Measurements from ENCODE around the gene NHP2.

DNA sequence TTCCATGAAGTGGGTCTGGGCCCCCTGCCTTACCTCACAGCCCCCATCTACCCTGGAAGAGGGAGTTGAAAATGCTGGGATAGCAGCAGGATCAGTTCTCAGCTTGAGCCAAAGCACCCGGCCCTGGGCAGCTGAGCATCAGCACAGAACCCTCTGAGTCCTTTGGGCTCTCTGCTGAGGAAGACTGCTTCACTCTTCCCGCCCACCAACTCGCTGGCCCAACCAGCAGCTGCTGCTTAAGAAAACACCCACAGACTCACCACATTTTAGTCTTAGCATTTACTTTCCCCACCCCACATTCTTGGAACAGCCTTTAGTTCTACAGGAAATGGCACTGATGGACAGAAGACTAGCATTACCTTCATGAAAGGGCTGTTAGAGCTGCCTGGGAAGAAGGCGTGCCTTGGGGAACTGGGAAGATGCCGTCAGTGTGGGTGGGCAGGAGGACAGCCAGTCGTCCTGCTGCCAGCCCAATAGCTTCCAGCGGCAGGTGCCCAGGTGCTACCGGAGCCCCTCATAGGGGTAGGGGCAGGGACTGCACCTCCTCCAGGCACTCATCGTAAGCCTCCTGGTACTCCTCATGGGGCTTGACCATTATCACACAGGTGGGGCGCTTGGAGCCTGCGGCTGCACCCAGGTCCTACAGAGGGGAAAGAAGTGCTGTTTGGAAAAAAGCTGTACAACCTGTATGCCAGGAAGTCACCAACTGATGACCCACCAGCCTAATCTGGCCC is 4.3 kb downstream of the NHP2 start:
- TF ChIP-seq, protein P1, sequence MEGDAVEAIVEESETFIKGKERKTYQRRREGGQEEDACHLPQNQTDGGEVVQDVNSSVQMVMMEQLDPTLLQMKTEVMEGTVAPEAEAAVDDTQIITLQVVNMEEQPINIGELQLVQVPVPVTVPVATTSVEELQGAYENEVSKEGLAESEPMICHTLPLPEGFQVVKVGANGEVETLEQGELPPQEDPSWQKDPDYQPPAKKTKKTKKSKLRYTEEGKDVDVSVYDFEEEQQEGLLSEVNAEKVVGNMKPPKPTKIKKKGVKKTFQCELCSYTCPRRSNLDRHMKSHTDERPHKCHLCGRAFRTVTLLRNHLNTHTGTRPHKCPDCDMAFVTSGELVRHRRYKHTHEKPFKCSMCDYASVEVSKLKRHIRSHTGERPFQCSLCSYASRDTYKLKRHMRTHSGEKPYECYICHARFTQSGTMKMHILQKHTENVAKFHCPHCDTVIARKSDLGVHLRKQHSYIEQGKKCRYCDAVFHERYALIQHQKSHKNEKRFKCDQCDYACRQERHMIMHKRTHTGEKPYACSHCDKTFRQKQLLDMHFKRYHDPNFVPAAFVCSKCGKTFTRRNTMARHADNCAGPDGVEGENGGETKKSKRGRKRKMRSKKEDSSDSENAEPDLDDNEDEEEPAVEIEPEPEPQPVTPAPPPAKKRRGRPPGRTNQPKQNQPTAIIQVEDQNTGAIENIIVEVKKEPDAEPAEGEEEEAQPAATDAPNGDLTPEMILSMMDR (IDR thresholded peaks at IDR 0.05 in 4 of 5, conservative IDR thresholded peaks at IDR 0.05 in 1 of 5): no peak
- TF ChIP-seq POLR2A (IDR thresholded peaks at IDR 0.05): no peak
